HepG2 (cell line): ENCODE results near the gene NFATC4. TPM values are rescaled to one million over a fixed set of nuclear protein-coding genes. Genes with fewer than 3 reads are reported as not detected.
A peak's percentile ranks its signal among the peaks of the same experiment; 100 is the strongest.

ENCODE experiments used
- ETV6 ChIP-seq: sonication (generic); formaldehyde crosslinking; conservative IDR thresholded peaks from 2 replicates; pipeline ENCODE4 v1.4.0; 2020; ENCODE audit warnings: missing genetic modification reagents
- PAXIP1 ChIP-seq: sonication (generic); formaldehyde crosslinking; conservative IDR thresholded peaks from 2 replicates; pipeline ENCODE4 v1.4.0; 2020; ENCODE audit warnings: mild to moderate bottlenecking, missing genetic modification reagents, moderate library complexity
- ZNF263 ChIP-seq: sonication (generic); formaldehyde crosslinking; IDR thresholded peaks from 2 replicates; pipeline ENCODE4 v1.4.0; 2020; ENCODE audit warnings: missing genetic modification reagents
- ZNF687 ChIP-seq: sonication (generic); formaldehyde crosslinking; IDR thresholded peaks from 2 replicates; pipeline ENCODE4 v1.5.1; 2020; ENCODE audit warnings: mild to moderate bottlenecking, missing genetic modification reagents, moderate library complexity
- polyA plus RNA-seq, 8 experiments: library from polyadenylated mRNA; depleted of rRNA in 3 of 8; stranded (reverse) in 7 of 8; unstranded in 1 of 8; fragments of >200 nt; fragmentation: Illumina TruSeq in 4 of 8; extraction: Trizol in 4 of 8; gene quantifications; 2 replicates each; pipeline versions ENCODE4 v1.2.1 to v1.2.3, GENCODE V29; 2011 to 2016; ENCODE audit warnings: low read depth in 4 of 8, missing spikeins in 1 of 8, mixed read lengths in 1 of 8; ENCODE audit not compliant: insufficient read depth in 1 of 8
- total RNA-seq, 5 experiments: library from RNA; depleted of rRNA; stranded (reverse); fragments of >200 nt; fragmentation: Illumina TruSeq; extraction: Trizol; gene quantifications; 2 replicates each; pipeline ENCODE4 v1.2.3, GENCODE V29; 2016; ENCODE audit warnings: low read depth in 1 of 5

NFATC4 gene
- total and polyA plus RNA-seq, 2 of the 13 experiments (the other 11 are each of a cell fraction or from before 2014, with no cell fraction given) = 0.04 to 0.15 TPM

GRCh38 chr14:24369907-24370687 lies 2.1 kb downstream of the NFATC4 start (continued):
- TF ChIP-seq PAXIP1 (CRISPR knock-in tag) (no peak), ZNF687 (CRISPR knock-in tag) (0 out of 2 replicates have a peak, but pooled peaks have one; percentile 15), ETV6 (CRISPR knock-in tag) (no peak), ZNF263 (0 out of 2 replicates have a peak, but pooled peaks have one; percentile 32)
